GM12892 (cell line): ENCODE data around the gene ST6GAL1.

Experiments
- POLR2A ChIP-seq: IDR thresholded peaks from 2 replicates; pipeline ENCODE4 v1.6.1; 2011; ENCODE audit warnings: low read depth, low read length, control low read depth
- POLR2AphosphoS5 ChIP-seq: IDR thresholded peaks from 2 replicates; pipeline ENCODE4 v1.6.1; 2011; ENCODE audit warnings: low read depth, low read length, control low read depth
- TAF1 ChIP-seq: IDR thresholded peaks from 2 replicates; pipeline ENCODE4 v1.6.1; 2011; ENCODE audit warnings: low read depth, mild to moderate bottlenecking, control low read depth, low read length, borderline replicate concordance

DNA sequence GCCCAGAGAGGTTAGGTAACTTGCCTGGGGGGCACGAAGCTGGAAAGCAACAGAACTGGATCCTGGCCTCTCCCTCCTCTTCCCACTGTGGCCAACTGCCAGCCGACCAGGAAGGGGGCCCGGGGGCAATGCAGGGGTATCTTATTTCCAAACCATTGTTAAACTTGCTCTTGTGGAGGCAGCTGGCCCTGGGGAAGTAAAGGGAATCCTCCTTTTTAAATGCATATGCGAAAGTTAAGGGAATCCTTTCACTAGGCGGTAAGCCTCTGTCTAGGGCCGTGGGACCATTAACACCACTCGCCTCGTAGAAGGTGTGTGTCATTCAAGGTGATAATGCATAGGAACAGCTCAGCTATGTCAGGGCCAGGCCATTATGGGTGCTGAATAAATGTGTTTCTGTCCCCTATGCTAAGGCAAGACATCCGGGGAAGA lies 68.6 kb downstream of the ST6GAL1 start:
- TF ChIP-seq TAF1 (no peak), POLR2A (no peak), POLR2AphosphoS5 (no peak)
